ENCODE measurements around the gene MAPKAPK2. TPM values are rescaled to one million over a fixed set of nuclear protein-coding genes. Genes with fewer than 3 reads are reported as not detected.
"Not testable (repeated sequence)": the region's sequence is repeated elsewhere in the genome, so short reads cannot be mapped to it uniquely, and the experiment has no call there.

MAPKAPK2 gene
- total RNA-seq, 1 donor from 2014 or later: 168 TPM

- DNase-seq (ENCODE audit: low spot score): no peak
These were observed 56.5 kb downstream of the MAPKAPK2 start for GRCh38 chr1:206741142-206741701.

GRCh38 chr1:206742719-206743383 lies 58.1 kb downstream of the MAPKAPK2 start:
- DNase-seq (ENCODE audit: low spot score): no peak

- DNase-seq (ENCODE audit: low spot score): no peak
These were observed 60.0 kb downstream of the MAPKAPK2 start for GRCh38 chr1:206744683-206745082.

DNA sequence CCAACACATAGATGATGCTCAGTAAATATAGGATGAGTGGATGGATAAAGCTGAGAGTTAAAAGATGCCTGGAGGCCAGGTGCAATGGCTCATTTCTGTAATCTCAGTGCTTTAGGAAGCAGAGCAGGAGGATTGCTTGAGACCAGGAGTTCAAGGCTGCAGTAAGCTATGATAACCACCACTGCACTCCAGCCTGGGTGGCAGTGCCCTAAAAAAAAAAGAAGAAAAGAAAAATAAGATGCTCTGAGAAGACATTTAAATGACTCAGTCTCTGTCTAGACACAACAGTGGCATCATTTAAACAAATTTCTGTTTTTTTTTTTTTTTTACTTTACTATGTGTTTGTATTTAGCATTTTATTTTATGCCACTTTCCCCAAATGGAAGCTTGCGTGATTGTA lies 60.6 kb downstream of the MAPKAPK2 start:
- DNase-seq (ENCODE audit: low spot score): no peak

DNA sequence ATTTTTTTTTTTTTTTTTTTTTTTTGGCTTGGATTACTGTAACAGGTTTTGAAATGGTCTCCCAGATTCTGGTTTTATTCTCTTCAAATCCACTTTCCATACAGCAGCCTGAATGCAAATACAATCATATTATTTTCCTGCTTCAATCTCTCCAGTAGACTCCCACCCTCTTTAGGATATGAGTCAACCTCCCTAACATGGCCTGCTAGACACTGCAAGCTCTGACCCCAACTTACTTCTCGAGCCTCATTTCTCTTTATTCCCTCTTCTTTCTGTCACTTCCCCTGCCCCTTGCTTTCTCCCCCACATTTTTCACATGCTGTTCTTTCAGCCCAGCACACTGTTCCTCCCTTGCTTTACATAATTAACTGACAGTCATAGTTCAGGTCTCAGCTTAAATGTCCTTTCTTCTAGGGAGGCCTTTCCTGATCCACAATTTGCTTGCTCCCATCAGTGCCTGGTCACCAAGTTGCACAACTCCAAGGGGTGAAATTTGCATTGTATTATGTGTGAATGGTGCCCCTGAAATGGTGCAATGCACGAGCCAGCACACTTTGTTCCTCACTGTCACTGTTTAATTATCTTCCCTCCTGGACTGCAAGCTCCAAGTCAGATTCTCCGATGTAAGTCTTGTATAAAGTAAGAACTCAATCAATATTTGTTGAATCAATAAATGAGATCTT lies 63.8 kb downstream of the MAPKAPK2 start:
- no peak for DNase-seq (ENCODE audit: low spot score)

DNA sequence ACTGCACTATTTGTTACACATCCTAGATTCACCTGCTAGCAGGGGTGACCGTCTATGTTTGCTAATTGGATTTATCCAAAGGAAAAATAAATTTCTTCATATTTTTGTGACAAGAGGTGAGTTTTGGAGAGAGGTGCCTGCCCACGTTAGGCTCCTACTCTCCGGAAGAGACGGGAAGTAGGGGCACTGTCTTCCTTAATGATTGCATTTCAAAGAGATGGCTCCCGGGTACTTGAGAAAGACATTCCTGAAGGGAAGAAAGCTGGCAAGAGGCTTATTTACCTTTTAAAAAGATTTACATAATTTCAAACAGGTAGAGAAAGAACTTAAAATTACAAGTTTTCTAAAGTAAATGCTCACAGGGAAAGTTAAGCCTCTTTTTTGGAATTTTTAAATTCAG lies 67.2 kb downstream of the MAPKAPK2 start:
- no peak for DNase-seq (ENCODE audit: low spot score)

DNA sequence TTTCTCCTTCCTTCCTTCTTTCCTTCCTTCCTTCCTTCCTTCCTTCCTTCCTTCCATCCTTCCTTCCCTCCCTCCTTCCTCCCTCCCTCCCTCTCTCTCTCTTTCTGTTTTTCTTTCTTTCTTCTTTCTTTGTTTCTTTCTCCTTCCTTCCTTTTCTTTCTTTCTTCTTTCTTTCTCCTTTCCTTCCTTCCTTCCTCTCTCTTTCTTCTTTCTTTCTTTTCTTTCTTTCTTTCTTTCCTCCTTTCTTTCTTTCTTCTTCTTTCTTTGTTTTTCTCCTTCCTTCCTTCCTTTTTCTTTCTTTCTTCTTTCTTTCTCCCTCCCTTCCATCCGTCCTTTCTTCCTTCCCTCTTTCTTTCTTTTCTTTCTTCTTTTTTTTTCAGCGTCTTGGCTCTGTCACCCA lies 67.8 kb downstream of the MAPKAPK2 start:
- no peak for DNase-seq (ENCODE audit: low spot score)

DNA sequence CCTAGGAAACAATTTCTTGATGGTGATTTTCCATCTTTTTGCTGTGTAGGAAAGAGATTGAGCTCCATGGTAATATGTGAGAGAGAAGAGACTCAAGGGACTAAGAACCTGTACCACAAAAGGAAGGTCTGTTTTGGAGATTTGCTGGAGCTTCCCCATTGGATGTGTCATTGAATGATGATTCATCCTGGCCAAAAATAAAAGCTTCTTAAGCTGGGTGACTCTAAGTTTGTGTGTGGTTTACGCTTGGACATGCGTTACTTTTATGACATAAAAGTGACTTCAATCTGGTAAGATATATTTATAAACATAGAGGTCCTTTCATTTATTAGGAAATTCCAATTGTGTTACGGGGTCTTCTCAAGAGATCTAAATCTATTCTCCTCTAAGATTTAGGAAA lies 68.4 kb downstream of the MAPKAPK2 start:
- DNase-seq (ENCODE audit: low spot score): no peak

DNA sequence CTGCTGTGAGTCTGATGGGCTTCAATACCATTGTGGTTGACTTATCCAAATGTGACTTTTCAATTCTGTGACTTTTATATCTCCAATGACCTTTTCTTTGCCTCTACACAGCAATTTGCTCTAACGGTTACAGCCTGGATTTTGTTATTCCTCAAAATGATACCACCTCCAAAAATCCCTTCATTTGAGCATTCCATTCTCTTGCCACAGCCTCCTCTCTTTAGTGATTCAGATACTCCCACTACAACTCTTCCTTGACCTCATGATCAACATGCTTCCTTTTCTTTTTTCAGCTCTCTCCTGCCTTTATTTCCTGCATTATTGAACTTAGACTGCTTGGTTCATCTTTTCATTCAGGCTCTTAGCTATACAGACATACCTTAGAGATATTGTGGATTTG lies 69.3 kb downstream of the MAPKAPK2 start:
- no peak for DNase-seq (ENCODE audit: low spot score)

DNA sequence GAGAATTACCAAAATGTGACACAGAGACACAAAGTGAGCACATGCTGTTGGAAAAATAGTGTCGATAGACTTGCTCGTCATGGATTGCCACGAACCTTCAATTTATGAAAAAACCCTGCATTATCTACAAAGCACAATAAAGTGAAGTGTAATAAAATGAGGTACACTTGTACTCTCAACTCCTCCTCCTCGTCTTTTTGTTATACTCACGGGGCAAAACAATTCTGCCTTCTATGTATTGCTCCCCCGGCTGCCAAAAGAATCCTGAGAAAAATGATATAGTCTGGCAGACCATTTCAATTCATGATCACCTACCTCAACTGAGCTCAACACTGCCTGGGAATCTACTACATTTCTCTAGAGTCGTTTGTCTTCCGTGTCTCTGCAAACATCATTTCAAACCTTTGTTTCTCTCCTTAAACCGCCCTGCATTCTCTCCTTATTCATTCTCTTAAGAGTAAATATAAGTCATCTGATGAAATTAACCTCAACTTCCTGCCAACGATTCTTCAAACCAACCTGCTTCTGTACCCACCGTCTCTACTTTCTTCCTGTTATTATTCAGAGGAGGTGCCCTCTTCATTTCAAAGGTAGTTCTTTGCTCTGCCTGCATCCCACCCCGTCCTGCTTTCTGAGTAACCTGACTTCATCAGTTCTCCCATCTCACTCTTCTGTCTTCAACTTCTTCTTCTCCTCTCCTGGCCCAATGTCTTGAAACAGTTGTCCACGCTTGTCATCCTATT lies 73.0 kb downstream of the MAPKAPK2 start:
- no peak for DNase-seq (ENCODE audit: low spot score)

GRCh38 chr1:206760590-206760989 lies 75.9 kb downstream of the MAPKAPK2 start:
- no peak for DNase-seq (ENCODE audit: low spot score)

GRCh38 chr1:206761159-206761768 lies 76.6 kb downstream of the MAPKAPK2 start:
- DNase-seq (ENCODE audit: low spot score): no peak

DNA sequence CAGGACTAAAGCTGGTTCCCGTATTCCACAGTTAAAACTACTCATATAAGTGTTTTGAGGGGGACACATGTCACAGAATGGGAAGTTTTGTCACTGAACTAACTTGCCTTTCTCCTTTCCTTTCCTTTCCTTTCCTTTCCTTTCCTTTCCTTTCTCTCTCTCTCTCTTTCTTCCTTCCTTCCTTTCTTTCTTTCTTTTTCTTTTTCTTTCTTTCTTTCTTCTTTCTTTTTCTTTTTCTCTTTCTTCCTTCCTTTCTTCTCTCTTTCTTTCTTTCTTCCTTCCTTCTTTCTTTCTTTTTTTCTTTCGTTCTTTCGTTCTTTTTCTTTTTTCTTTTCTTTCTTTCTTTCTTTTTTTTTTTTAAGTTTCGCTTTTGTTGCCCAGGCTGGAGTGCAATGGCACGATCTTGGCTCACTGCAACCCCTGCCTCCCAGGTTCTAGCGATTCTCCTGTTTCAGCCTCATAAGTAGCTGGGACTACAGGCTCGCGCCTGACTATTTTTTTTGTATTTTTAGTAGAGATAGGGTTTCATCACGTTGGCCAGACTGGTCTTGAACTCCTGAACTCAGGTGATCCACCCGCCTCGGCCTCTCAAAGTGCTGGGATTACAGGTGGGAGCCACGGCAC lies 78.1 kb downstream of the MAPKAPK2 start:
- not testable (repeated sequence) for DNase-seq (ENCODE audit: low spot score)

DNA sequence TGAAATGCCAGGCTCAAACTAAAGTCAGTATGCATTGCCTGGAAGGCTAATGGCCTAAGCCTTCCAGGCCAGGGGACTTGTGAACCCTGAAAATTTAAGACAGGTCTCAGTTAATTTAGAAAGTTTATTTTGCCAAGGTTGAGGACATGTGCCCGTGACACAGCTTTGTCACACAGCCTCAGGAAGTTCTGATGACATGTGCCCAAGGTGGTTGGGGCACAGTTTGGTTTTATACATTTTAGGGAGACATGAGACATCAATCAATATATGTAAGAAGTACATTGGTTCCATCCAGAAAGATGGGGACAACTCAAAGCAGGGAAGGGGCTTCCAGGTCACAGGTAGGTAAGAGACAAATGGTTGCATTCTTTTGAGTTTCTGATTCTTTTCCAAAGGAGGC lies 81.1 kb downstream of the MAPKAPK2 start:
- not testable (repeated sequence) for DNase-seq (ENCODE audit: low spot score)

GRCh38 chr1:206766251-206766856 lies 81.6 kb downstream of the MAPKAPK2 start:
- DNase-seq (ENCODE audit: low spot score): peak; percentile 40

- no peak for DNase-seq (ENCODE audit: low spot score)
These were observed 84.0 kb downstream of the MAPKAPK2 start for GRCh38 chr1:206768472-206769303.

DNA sequence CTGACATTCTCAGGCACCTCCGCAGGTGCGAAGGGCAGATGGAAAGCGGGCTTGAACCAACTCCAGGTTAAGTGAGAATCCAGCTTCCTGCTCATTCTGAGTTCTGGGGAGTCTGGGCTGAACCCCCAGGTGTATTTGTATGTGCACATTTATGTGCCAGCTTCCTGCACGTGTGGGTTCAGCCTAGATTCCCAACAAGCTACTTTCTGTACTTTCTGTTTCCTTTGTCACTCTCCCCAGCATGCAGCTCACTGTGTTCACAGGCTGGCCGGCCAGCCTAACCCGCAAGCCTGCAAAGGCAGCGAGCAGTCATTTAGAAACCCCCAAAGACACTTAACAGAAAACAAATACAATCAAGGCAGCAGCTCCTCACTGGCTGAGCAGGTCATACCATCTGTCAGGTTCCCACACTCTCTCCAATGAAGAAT lies 84.6 kb downstream of the MAPKAPK2 start:
- no peak for DNase-seq (ENCODE audit: low spot score)

- no peak for DNase-seq (ENCODE audit: low spot score)
These were observed 86.0 kb downstream of the MAPKAPK2 start, which contains the start of gene IL19 for GRCh38 chr1:206770531-206771337. TSS of gene IL19 (plus strand) at chr1:206770773. CDS start at chr1:206836663, 65,890 bp downstream.

DNA sequence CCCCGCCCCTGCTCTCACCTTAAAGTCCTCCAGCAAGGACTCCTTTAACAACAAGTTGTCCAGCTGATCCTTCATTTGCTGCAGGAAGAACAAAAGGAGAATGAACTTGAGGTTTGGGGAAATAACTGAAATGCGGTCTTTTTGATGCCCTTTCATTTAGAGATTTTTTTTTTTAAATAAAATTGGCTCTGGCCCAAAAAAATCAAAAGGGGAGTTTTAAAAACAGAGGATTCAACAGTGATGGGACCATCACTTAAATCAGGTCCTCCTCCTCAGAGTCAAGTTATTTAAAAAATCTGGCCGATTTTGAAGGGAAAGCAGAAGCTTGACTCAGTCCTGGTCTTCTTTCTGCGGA lies 86.6 kb downstream of the MAPKAPK2 start:
- no peak for DNase-seq (ENCODE audit: low spot score)
